Lung (tissue), 12 donors: Measurements from ENCODE around the gene MDK. TPM values are rescaled to one million over a fixed set of nuclear protein-coding genes. Genes with fewer than 3 reads are reported as not detected.

Experiments
- ATAC-seq: fragments of 200-7000 bp; cut with Tn5 transposase; one replicate; pipeline ENCODE4 v1.9.1; 2020; ENCODE audit warnings: moderate number of reproducible peaks; ENCODE audit not compliant: insufficient read depth, low FRiP score
- DNase-seq, 3 donors: peaks; one replicate each; pipeline ENCODE4 v3.0.0-alpha.2; 2013 to 2017
- H3K27ac ChIP-seq, 2 donors: one replicate each; pipeline ENCODE4 v1.5.1; 2013; ENCODE audit warnings: mild to moderate bottlenecking in 2 of 2, moderate library complexity in 2 of 2, control low read depth in 1 of 2, inconsistent platforms in 1 of 2, low read depth in 1 of 2, low read length in 1 of 2
- H3K27me3 ChIP-seq, 3 donors: one replicate each; pipeline ENCODE4 v1.5.1; 2013; ENCODE audit warnings: low read length in 2 of 3; ENCODE audit not compliant: control insufficient read depth in 3 of 3, insufficient read depth in 3 of 3
- H3K36me3 ChIP-seq, 4 donors: one replicate each; pipeline ENCODE4 v1.5.1; 2013; ENCODE audit warnings: low read length in 4 of 4, mild to moderate bottlenecking in 1 of 4, moderate library complexity in 1 of 4; ENCODE audit not compliant: control insufficient read depth in 4 of 4, insufficient read depth in 4 of 4
- H3K4me1 ChIP-seq, 5 donors: one replicate each; pipeline ENCODE4 v1.5.1; 2013; ENCODE audit warnings: low read length in 5 of 5, mild to moderate bottlenecking in 2 of 5, moderate library complexity in 1 of 5; ENCODE audit not compliant: control insufficient read depth in 5 of 5, insufficient read depth in 5 of 5
- H3K4me3 ChIP-seq: one replicate; pipeline ENCODE4 v1.5.1; 2013; ENCODE audit warnings: mild to moderate bottlenecking, control low read depth, moderate library complexity
- H3K9ac ChIP-seq, 2 donors: one replicate each; pipeline ENCODE4 v1.5.1; 2013; ENCODE audit warnings: low read length in 2 of 2, control low read depth in 1 of 2; ENCODE audit not compliant: insufficient read depth in 1 of 2
- H3K9me3 ChIP-seq, 4 donors: one replicate each; pipeline ENCODE4 v1.5.1; 2013; ENCODE audit warnings: low read length in 3 of 4, mild to moderate bottlenecking in 1 of 4, moderate library complexity in 1 of 4; ENCODE audit not compliant: control insufficient read depth in 4 of 4, insufficient read depth in 3 of 4
- CTCF ChIP-seq: IDR thresholded peaks from 2 replicates; pipeline ENCODE4 v1.5.1; 2012; ENCODE audit warnings: mild to moderate bottlenecking; ENCODE audit errors: control extremely low read depth, extremely low read depth
- WGBS, 2 donors: extraction: QIAGEN DNeasy Blood & Tissue Kit; methylation state at CpG; one replicate each; pipeline ENCODE4 v1.1.7; 2013; 5-methylcytosine and 5-hydroxymethylcytosine counted together
- polyA plus RNA-seq, 2 donors: library from polyadenylated mRNA; stranded (reverse); fragments of 200-250 nt; gene quantifications; one replicate each; pipeline ENCODE4 v1.2.1, GENCODE V29; 2013
- total RNA-seq, 2 donors: library from RNA; depleted of rRNA in 1 of 2; stranded (reverse); fragments of >200 nt in 1 of 2; gene quantifications; one replicate each; pipeline ENCODE4 v1.2.1, GENCODE V29; 2014 to 2021
- donor health status: control.
- donor health status: control.
- donor health status: Bipolar disorder and iron deficiency.
- donor health status: healthy.
- donor health status: DM: yes; HTN: yes; CAD: no.

The MDK gene
- total and polyA plus RNA-seq, 4 donors, result 26.9 to 134 (median 41.5) TPM

DNA sequence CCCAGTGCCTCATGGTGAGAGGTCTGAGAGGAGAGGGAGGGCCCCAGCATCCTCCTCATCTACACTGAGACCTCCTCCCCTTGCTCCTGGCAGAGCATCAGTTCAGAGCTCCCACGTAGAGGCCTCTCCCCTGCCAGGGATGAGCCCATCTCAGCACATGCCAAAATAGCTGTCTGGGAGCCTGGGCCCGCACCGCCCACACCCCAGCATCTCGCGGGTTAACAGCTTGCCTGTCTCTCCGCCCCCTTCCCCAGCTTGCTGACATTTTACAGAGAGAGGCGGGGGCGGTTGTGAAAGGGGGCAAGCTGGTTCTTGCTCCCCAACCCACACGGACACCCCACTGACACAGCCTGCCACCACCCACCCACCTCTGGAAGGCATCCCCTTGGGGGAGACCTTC, 27.8 kb upstream of the MDK start:
- no peak for TF ChIP-seq CTCF
- Histone ChIP-seq H3K27me3 (no peaks in the 10 kb centered on the region), H3K9ac (no peak overlapping the region), H3K36me3 (peaks cover 0 to 4% (median 0%) of the 10 kb centered on the region in 4 donors), H3K9me3 (no peaks in the 10 kb centered on the region), H3K4me1 (peaks cover 0 to 26% (median 4%) of the 10 kb centered on the region in 5 donors), H3K27ac (no peak overlapping the region), H3K4me3 (no peak overlapping the region)
- WGBS, 2 donors, result 61 to 65% methylated on average over 9 of the region's 9 CpGs
- DNase-seq (peak in 1 of 3 donors; percentile 56), ATAC-seq (no peak)

- WGBS, 2 donors, result 49 to 77% methylated on average over 7 of the region's 7 CpGs
- peak in 1 of 3 donors; percentile 59 for DNase-seq
Measured at GRCh38 chr11:46356924-46357482, 24.5 kb upstream of the MDK start.

DNA sequence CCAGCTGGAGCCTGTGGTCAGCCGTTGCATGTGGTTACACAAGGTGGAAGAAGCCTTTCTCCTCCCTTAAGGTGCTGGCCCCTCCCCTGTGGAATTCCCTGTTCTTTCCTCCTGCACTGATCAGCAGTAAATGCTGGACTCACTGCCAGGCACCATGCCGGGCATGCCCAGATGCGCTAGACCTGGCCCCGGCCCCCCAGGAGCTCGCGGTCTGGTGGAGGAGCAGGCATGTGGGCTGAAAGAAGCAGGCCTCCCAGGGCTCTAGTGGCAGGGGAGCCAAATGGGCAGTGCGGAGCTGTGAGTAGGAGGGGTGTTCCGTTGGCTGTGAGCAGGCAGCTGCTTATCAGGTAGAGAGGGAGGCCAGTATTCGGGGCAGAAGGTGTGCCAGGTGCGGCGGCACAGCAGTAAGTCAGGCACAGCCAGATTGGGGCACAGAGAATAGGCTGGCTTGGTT, 24.0 kb upstream of the MDK start:
- H3K27ac ChIP-seq, result no peak overlapping the region
- H3K4me1 ChIP-seq, result peaks cover 2 to 33% (median 16%) of the 10 kb centered on the region in 5 donors
- 76 to 77% methylated on average over 10 to 11 of the region's 11 CpGs for WGBS, 2 donors
- ATAC-seq (no peak), DNase-seq (no peak)
- no peak for TF ChIP-seq CTCF
- no peaks in the 10 kb centered on the region for H3K27me3 ChIP-seq
- H3K36me3 ChIP-seq, result peaks cover 0 to 2% (median 0%) of the 10 kb centered on the region in 4 donors
- no peaks in the 10 kb centered on the region for H3K9me3 ChIP-seq
- H3K4me3 ChIP-seq, result no peak overlapping the region
- H3K9ac ChIP-seq, result no peak overlapping the region

More at GRCh38 chr11:46356924-46357482, 24.5 kb upstream of the MDK start:
- H3K9me3 ChIP-seq, result no peaks in the 10 kb centered on the region
- no peak overlapping the region for H3K9ac ChIP-seq
- H3K4me1 ChIP-seq, result peaks cover 0 to 28% (median 12%) of the 10 kb centered on the region in 5 donors
- H3K27ac ChIP-seq, result no peak overlapping the region
- no peak overlapping the region for H3K4me3 ChIP-seq
- TF ChIP-seq CTCF, result no peak
- no peaks in the 10 kb centered on the region for H3K27me3 ChIP-seq
- ATAC-seq, result no peak
- H3K36me3 ChIP-seq, result peaks cover 0 to 4% (median 0%) of the 10 kb centered on the region in 4 donors
